ENCODE measurements around the gene SLIT3. TPM values are rescaled to one million over a fixed set of nuclear protein-coding genes. Genes with fewer than 3 reads are reported as not detected.

Gene SLIT3
- total RNA-seq, 1 experiment from 2014 or later = 0.92 TPM

GRCh38 chr5:169221519-169221918 is 79.4 kb downstream of the SLIT3 start:
- Histone ChIP-seq H2AFZ (ENCODE audit: low read length) (no peak overlapping the region), H3K14ac (ENCODE audit: insufficient read depth, low read length) (no peak overlapping the region), H3K27ac (ENCODE audit: insufficient read length, low read depth, low read length) (no peak overlapping the region), H3K23me2 (ENCODE audit: insufficient read length, low read depth, low read length, poor library complexity, severe bottlenecking) (no peaks in the 10 kb centered on the region), H4K8ac (replicated peaks; ENCODE audit: insufficient read length, low read depth, low read length) (no peak overlapping the region), H3T11ph (ENCODE audit: low read length) (no peak overlapping the region), H3K4me2 (ENCODE audit: insufficient read depth, insufficient read length, low read length) (no peak overlapping the region), H2BK5ac (ENCODE audit: insufficient read length, low read length) (no peak overlapping the region), H3K9me3 (ENCODE audit: control insufficient read depth, low read depth, low read length) (no peaks in the 10 kb centered on the region), H3K18ac (ENCODE audit: insufficient read length, low read depth, low read length) (no peak overlapping the region), H3K56ac (ENCODE audit: insufficient read length, low read depth, low read length) (no peak overlapping the region), H2BK15ac (ENCODE audit: low read depth, low read length) (no peak overlapping the region), H3K4me1 (ENCODE audit: insufficient read depth, low read length) (no peaks in the 10 kb centered on the region), H2BK12ac (ENCODE audit: insufficient read length, low read depth, low read length) (no peak overlapping the region), H3K9ac (ENCODE audit: extremely low read depth, insufficient read length, low read length) (no peak overlapping the region), H4K5ac (ENCODE audit: insufficient read length, low read depth, low read length) (no peak overlapping the region), H3K79me1 (ENCODE audit: insufficient read depth, low read depth, low read length, poor library complexity, severe bottlenecking) (no peaks in the 10 kb centered on the region), H2BK20ac (ENCODE audit: low read depth, low read length, poor library complexity, severe bottlenecking) (no peak overlapping the region), H3K4ac (ENCODE audit: low read depth, low read length) (no peak overlapping the region), H4K91ac (ENCODE audit: insufficient read length, low read depth, low read length) (no peak overlapping the region), H2AK5ac (ENCODE audit: insufficient read length, low read length) (no peak overlapping the region), H2BK120ac (ENCODE audit: low read depth, low read length, poor library complexity, severe bottlenecking) (no peak overlapping the region), H3K79me2 (ENCODE audit: insufficient read depth, low read length) (no peaks in the 10 kb centered on the region), H3K23ac (ENCODE audit: insufficient read length, low read depth, low read length) (no peak overlapping the region), H3K27me3 (ENCODE audit: insufficient read depth, low read length) (peaks cover 26% of the 10 kb centered on the region), H4K20me1 (ENCODE audit: control insufficient read depth, insufficient read depth, insufficient read length) (no peaks in the 10 kb centered on the region)
- H3K4me3 Mint-ChIP-seq = peak overlapping the region in 1 of 2 experiments; percentile 42; a peak in 1 of 5 replicates
- H3K4me1 Mint-ChIP-seq = peaks cover 0 to 4% of the 10 kb centered on the region in 2 experiments; a peak in 1 of 4 replicates
- TF ChIP-seq CTCF (conservative IDR thresholded peaks at IDR 0.05) = no peak
- DNase-seq = no peak
- no peaks in the 10 kb centered on the region; a peak in 1 of 7 replicates for H3K36me3 Mint-ChIP-seq (ENCODE audit: insufficient read depth in 1 of 3, low read depth in 3 of 3)
- WGBS (ENCODE audit: extremely low coverage, insufficient read length, low lambda C conversion rate) = no CpG with 5 or more reads among the region's 5 CpGs
- H3K27me3 Mint-ChIP-seq (ENCODE audit: low read depth) = peaks cover 99% of the 10 kb centered on the region
- H3K27ac Mint-ChIP-seq = no peak overlapping the region
- H3K9me3 Mint-ChIP-seq = no peaks in the 10 kb centered on the region; a peak in 2 of 5 replicates
